Medulla oblongata (tissue), 1 donor: ENCODE data around the gene CPD.
A peak's percentile ranks its signal among the peaks of the same experiment; 100 is the strongest.

Source experiments
- DNase-seq: peaks from one replicate; pipeline ENCODE4 v3.0.0-alpha.2; 2015; ENCODE audit errors: extremely low spot score

Gene CPD

GRCh38 chr17:30354701-30355100, 24.0 kb upstream of the CPD start:
- no peak for DNase-seq

GRCh38 chr17:30357476-30357875, 21.3 kb upstream of the CPD start:
- no peak for DNase-seq

- no peak for DNase-seq
These were observed 20.5 kb upstream of the CPD start for GRCh38 chr17:30358055-30358760.

GRCh38 chr17:30360086-30360808, 18.5 kb upstream of the CPD start:
- no peak for DNase-seq

- DNase-seq: no peak
These were observed 16.9 kb upstream of the CPD start for GRCh38 chr17:30361766-30362279.

GRCh38 chr17:30363715-30364202, 15.0 kb upstream of the CPD start:
- no peak for DNase-seq

- no peak for DNase-seq
These were observed 12.2 kb upstream of the CPD start for GRCh38 chr17:30366536-30366935.

- no peak for DNase-seq
These were observed 9.6 kb upstream of the CPD start for GRCh38 chr17:30368912-30369720.

GRCh38 chr17:30369995-30370394, 8.7 kb upstream of the CPD start:
- DNase-seq: no peak

GRCh38 chr17:30372755-30373154, 6.0 kb upstream of the CPD start:
- no peak for DNase-seq

GRCh38 chr17:30375661-30376060, 3.1 kb upstream of the CPD start:
- no peak for DNase-seq

GRCh38 chr17:30376621-30377452, 1.9 kb upstream of the CPD start:
- peak; percentile 73 for DNase-seq

GRCh38 chr17:30377574-30378240, 1.0 kb upstream of the CPD start:
- peak; percentile 27 for DNase-seq

- no peak for DNase-seq
These were observed 394 bp upstream of the CPD start for GRCh38 chr17:30378241-30378824.

GRCh38 chr17:30379303-30379902, 676 bp downstream of the CPD start:
- DNase-seq: no peak

GRCh38 chr17:30379903-30380381, 1.2 kb downstream of the CPD start:
- peak; percentile 29 for DNase-seq

- DNase-seq: peak; percentile 42
These were observed 2.1 kb downstream of the CPD start for GRCh38 chr17:30380643-30381339.

GRCh38 chr17:30381340-30381659, 2.6 kb downstream of the CPD start:
- DNase-seq: no peak

- no peak for DNase-seq
These were observed 3.6 kb downstream of the CPD start for GRCh38 chr17:30382345-30382744.
